8988T (cell line): ENCODE measurements around the gene SCRN1.

Experiments used
- DNase-seq: peaks from one replicate; pipeline ENCODE4 v3.0.0; 2011

Gene SCRN1

DNA sequence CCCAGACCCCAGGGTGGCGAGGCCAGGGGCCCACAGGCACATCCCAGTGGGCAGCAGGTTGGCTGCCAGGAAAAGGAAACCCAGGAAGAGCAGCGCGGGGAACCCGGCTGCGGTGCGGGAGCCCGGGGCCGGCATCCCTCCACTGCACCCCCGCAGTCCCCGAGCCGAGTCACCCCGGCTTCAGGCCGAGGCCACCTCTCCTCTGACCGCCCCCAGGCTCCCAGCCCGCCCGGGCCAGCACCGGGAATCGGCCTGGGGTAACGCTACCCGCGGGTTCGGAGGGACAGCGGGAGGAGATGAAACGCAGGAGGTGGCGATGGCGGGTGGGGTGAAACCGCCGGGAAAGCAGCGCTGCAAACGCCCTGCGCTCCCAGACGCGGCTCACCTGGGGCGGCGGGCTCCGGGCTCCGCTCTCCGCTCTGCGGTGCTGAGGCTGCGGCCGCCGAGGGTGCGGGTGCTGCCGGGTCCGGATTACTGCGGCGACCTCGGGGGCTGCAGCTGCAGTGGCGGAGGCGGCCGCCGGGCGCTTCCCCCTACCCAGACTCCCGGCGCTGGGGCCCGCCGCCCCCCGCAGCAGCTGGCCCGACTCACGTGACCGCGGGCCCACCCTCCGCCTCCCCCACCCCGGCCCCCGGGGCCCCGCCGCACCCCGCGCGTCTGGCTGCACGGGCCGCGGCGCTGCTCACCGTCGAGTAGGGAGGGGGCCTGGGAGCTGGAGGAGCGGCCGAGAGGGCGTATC, at the start of gene SCRN1:
Gene SCRN1, minus strand, starts transcription at position 545 of the 739 bp plus-strand sequence. CDS start 20,734 bp downstream, outside the sequence.
- peak; percentile 45 for DNase-seq

GRCh38 chr7:30038196-30038980, 48.8 kb upstream of the SCRN1 start:
- no peak for DNase-seq

DNA sequence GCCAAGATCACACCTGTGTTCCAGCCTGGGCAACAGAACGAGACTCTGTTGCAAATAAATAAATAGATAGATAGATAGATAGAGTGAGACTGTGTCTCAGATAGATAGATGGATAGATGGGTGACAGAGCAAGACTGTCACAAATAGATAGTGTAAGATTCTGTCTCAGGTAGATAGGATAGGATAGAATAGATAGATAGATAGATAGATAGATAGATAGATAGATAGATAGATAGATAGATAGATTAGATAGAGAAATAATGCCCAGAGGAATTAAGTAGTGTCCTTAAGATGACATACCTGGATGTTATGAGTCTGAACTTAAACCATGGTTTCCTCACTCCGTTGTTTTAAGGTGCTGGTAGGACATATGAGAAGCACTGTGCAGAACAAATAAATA, 46.6 kb upstream of the SCRN1 start:
- no peak for DNase-seq

DNA sequence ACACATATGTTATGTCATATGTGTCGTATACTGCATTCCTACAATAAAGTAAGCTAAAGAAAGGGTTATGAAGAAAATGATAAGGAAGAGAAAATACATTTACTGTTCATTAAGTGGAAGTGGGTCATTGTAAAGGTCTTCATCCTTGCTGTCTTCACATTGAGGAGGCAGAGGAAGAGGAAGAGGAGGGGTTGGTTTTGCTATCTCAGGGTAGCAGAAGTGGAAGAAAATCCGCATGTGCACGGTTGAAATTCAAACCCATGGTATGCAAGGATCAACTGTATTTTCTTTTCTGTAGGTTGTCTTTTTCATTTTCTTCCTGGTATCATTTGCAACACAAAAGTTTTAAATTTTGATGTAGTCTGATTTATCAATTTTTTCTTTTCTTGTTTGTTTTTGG, 44.9 kb upstream of the SCRN1 start:
- no peak for DNase-seq

DNA sequence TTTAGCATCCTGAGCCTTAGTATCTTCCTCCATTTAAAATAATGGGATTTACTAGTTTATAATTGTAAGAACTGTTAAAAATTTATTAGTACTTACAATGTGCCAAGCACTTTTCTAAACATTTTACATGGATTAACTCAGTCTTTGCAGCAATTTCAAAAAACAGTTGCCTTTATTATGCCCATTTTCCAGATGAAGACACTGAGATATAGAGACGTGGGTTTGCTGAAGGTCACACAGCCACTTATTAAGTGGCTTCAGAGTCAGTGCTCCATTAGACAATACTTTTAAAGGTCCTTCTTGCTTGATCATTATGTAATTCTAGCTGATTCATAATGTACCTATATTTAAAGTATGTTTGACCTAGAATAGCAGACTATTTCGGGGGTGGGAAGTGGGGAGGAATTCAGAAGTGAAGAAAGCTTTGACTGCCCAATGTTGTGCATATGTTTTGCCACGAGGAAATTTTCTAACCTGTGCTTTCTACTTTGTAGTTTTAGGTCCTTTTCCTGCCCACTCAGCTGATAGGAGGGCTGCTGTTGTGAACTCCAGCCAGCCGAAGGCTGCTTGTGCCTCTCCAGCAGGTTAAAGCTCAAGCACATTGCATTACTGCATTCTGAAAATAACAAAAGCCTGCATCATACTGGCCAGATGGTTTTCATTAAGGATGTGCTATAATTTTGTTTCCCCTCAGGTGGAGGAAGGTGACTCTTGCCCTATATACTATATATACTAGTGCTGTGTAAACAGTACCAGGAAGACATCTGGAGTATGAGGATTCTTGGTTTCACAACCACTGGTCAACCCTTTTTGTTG, 42.9 kb upstream of the SCRN1 start:
- DNase-seq, result no peak

DNA sequence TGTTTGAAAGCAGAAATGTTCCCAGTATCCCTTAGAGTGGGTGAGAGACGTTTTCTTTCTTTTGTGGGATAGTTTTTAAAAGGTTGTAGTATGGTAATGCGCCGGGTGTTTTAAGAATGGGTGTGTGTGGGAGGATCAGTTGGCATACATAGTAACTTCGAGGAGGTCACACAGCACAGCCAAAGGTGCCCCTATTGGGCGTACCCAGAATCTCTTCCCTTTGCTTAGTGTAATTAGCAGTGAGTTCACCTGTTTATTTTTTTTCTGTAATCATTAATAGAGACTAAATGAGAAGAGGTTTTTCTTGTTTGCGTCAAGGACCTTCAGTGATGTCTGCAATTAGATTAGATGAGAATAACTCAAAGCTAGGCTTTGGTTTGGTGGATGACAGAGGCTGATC, 40.1 kb upstream of the SCRN1 start:
- no peak for DNase-seq

GRCh38 chr7:30028749-30029635, 39.4 kb upstream of the SCRN1 start:
- peak; percentile 27 for DNase-seq

GRCh38 chr7:30028216-30028748, 38.7 kb upstream of the SCRN1 start, which contains the start of gene PLEKHA8:
PLEKHA8 (plus strand) TSS chr7:30028412; CDS start chr7:30028763, 351 bp downstream.
- peak; percentile 55 for DNase-seq

GRCh38 chr7:30027740-30028215, 38.2 kb upstream of the SCRN1 start:
- no peak for DNase-seq

DNA sequence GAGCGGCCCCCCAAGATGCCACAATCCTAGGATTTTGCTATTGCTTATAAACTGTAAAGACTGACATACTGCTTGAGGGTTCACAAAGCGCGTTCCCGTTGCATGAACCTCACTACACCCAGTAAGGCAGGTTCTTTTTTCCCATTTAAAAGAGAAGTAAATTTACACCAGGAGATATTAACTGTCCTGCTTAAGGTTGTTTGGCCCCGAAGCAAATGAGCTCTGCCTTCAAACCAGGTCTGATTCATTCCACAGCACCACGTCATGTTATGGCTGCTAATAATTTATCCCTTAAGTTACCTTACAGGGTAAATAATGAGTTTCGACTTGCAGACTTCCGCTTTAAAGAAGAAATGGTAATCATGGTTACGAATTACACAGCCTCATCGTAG, 37.5 kb upstream of the SCRN1 start:
- no peak for DNase-seq

- peak; percentile 62 for DNase-seq
These were observed 36.8 kb upstream of the SCRN1 start, which contains the start of gene FKBP14 for GRCh38 chr7:30026229-30027064. FKBP14 (minus strand) TSS chr7:30026702; CDS start chr7:30026508, 194 bp downstream.

DNA sequence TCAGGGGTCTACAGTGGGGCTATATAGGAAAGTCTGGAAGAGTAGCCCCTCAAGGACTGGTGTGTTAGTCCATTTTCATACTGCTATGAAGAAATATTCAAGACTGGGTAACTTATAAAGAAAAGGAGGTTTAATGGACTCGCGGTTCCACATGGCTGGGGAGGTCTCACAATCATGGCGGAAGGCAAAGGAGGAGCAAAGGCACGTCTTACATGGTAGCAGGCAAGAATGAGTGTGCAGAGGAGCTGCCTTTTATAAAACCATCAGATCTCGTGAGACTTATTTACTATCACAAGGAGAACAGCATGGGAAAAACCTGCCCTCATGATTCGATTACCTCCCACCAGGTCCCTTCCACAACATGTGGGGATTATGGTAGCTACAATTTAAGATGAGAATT, 33.9 kb upstream of the SCRN1 start:
- DNase-seq, result no peak

GRCh38 chr7:30022991-30023390, 33.4 kb upstream of the SCRN1 start:
- no peak for DNase-seq

DNA sequence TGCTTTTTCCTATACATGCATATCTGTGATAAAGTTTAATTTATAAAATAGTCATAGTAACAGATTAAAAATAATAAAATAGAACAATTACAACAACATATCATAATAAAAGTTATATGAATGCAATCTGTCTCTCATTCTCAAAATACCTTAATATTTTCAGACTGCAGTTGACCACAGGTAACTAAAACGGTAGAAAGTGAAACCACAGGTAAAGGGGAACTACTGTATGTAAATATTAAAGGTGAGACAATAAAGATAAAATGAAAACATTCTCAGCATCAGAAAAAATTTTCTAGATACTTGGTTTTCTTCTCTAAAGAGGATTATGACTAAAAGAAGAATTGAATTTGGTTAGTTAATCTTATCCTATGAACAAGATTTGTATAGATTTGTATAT, 30.9 kb upstream of the SCRN1 start:
- DNase-seq, result no peak

GRCh38 chr7:30019960-30020359, 30.4 kb upstream of the SCRN1 start:
- DNase-seq, result no peak

DNA sequence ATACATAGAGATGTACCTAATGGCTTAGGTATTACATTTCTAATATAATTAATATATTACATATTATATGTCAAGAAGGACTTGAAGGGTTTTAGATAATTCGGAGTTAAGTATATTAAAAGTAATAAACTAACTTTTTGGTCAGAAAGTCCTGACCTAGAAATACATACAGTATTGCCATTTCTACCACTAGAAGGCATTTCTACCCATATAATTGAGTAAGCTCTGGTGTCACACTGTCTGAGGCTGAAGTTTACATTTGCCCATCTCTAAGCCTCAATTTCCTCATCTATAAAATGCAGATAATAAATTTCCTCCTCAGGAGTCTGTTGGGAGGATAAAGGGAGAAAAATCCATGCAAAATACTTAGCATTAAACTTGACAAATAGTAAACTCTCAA, 29.8 kb upstream of the SCRN1 start:
- no peak for DNase-seq

GRCh38 chr7:30018451-30018850, 28.9 kb upstream of the SCRN1 start:
- no peak for DNase-seq

DNA sequence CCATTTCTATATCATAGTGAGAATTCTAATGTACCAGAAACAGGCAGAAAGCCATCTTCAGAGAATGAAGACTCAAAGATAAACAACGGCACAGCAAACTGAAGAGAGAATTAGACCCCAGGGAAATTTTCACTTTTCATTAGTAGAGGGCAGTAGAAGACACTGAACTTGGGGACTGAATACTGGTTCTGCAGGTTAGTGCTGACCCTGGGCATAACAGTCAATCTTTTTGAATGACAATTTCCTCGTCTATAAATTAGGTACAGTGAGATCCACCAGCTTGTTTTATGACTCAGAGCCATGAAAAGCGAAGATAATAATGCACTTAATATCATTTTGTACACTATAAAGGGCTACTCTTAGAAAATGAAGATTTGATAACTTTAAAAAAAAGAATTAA, 23.2 kb upstream of the SCRN1 start:
- DNase-seq, result no peak

DNA sequence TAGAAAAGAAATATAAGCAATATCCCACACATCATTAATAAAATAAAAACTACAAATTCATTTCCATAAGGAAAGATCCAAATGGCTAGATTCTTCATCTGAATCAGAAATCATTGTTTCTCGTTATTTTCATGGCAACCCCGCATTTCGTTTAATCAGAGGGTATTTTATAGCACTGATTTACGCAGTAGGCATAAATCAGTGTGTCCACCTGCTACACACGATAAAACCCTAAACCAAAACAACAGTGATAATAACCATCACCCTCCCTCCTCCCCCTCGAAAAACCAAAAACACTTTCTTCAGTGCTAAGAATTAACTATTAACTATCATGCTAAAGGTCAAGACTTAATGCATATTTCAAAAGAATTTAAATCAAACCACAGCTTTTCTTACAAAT, 20.4 kb upstream of the SCRN1 start:
- no peak for DNase-seq

GRCh38 chr7:30005464-30005863, 15.9 kb upstream of the SCRN1 start:
- DNase-seq, result no peak

DNA sequence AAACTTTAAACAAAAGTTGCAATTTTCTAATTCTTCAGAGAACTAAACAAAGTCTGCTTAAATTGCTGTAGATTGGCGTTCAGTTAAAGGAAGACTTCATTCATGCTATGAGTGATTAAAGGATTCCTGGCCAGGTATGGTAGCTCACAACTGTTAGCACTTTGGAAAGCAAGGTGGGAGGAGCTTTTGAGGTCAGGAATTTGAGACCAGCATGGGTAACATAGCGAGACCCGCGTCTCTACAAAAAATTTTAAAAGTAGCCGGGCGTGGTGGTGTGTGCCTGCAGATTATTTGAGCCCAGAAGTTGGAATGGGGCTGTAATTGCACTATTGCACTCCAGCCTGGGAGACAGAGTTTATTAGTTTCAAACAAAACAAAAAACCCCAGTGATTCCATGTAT, 13.5 kb upstream of the SCRN1 start:
- DNase-seq, result no peak
